Tibial artery (tissue), 4 donors: ENCODE measurements around the gene SLC44A4.
A peak's percentile ranks its signal among the peaks of the same experiment; 100 is the strongest.
"Not testable (repeated sequence)": the region's sequence is repeated elsewhere in the genome, so short reads cannot be mapped to it uniquely, and the experiment has no call there.

Experiments used
- DNase-seq, 2 donors: peaks; one replicate each; pipeline ENCODE4 v3.0.0-alpha.2; 2019
- H3K27ac ChIP-seq, 2 donors: fragments of 200-600 bp; sonication (generic) in 1 of 2; 1 replicate in 1 of 2; 2 replicates in 1 of 2; pipeline ENCODE4 v1.5.1; 2018 to 2019; ENCODE audit warnings: mild to moderate bottlenecking in 1 of 2
- H3K27me3 ChIP-seq, 2 donors: fragments of 200-600 bp; sonication (generic) in 1 of 2; one replicate each; pipeline versions ENCODE4 v1.5.1 to v1.6.0; 2016 to 2019
- H3K36me3 ChIP-seq, 3 donors: fragments of 200-600 bp; sonication (generic) in 2 of 3; one replicate each; pipeline ENCODE4 v1.5.1; 2016 to 2019; ENCODE audit warnings: mild to moderate bottlenecking in 2 of 3
- H3K4me1 ChIP-seq, 4 donors: fragments of 200-600 bp; sonication (generic) in 2 of 4; 1 replicate in 3 of 4; 2 replicates in 1 of 4; pipeline ENCODE4 v1.5.1; 2016 to 2019
- H3K4me3 ChIP-seq, 2 donors: fragments of 200-600 bp; sonication (generic) in 1 of 2; 1 replicate in 1 of 2; 2 replicates in 1 of 2; pipeline ENCODE4 v1.5.1; 2018 to 2019; ENCODE audit warnings: mild to moderate bottlenecking in 2 of 2
- H3K9me3 ChIP-seq, 3 donors: fragments of 200-600 bp; sonication (generic) in 1 of 3; one replicate each; pipeline ENCODE4 v1.5.1; 2016 to 2019
- intact Hi-C: fragments of 100-400 bp; cut with DNase I; formaldehyde crosslinking; loops from one replicate; pipeline ENCODE4 v1.15.0; 2023; ENCODE audit warnings: low total_unique reads
- TF ChIP-seq, protein P1 (sequence below), 2 experiments: fragments of 200-600 bp in 1 of 2; fragments of 450-650 bp in 1 of 2; IDR thresholded peaks; one replicate each; pipeline ENCODE4 v1.5.1; 2017 to 2019; ENCODE audit warnings: antibody characterized with exemption in 2 of 2, mild to moderate bottlenecking in 1 of 2, moderate library complexity in 1 of 2

Gene SLC44A4

GRCh38 chr6:31838968-31839367, 39.8 kb downstream of the SLC44A4 start:
- Histone ChIP-seq H3K4me3 (no peak overlapping the region), H3K9me3 (no peaks in the 10 kb centered on the region), H3K27ac (no peak overlapping the region), H3K4me1 (peaks cover 0 to 37% (median 33%) of the 10 kb centered on the region in 4 donors), H3K27me3 (no peaks in the 10 kb centered on the region), H3K36me3 (peaks cover 40 to 59% (median 48%) of the 10 kb centered on the region in 3 donors)
- no peak for DNase-seq
- TF ChIP-seq, protein P1, sequence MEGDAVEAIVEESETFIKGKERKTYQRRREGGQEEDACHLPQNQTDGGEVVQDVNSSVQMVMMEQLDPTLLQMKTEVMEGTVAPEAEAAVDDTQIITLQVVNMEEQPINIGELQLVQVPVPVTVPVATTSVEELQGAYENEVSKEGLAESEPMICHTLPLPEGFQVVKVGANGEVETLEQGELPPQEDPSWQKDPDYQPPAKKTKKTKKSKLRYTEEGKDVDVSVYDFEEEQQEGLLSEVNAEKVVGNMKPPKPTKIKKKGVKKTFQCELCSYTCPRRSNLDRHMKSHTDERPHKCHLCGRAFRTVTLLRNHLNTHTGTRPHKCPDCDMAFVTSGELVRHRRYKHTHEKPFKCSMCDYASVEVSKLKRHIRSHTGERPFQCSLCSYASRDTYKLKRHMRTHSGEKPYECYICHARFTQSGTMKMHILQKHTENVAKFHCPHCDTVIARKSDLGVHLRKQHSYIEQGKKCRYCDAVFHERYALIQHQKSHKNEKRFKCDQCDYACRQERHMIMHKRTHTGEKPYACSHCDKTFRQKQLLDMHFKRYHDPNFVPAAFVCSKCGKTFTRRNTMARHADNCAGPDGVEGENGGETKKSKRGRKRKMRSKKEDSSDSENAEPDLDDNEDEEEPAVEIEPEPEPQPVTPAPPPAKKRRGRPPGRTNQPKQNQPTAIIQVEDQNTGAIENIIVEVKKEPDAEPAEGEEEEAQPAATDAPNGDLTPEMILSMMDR (IDR thresholded peaks at IDR 0.05), result no peak
- intact Hi-C loops, result loop anchor here (5.0 to 10.0 kb wide), 2 partner anchors 114 to 172 kb away; partner anchors contain the start of genes CSNK2B, DDAH2, LY6G5B and LY6G6C

GRCh38 chr6:31838114-31838553, 40.7 kb downstream of the SLC44A4 start:
- not testable (repeated sequence) for H3K9me3 ChIP-seq, DNase-seq, H3K27me3 ChIP-seq, H3K27ac ChIP-seq, H3K4me3 ChIP-seq
- intact Hi-C loops, result loop anchor here (5.0 to 10.0 kb wide), 2 partner anchors 113 to 171 kb away; partner anchors contain the start of genes CSNK2B, DDAH2, LY6G5B and LY6G6C
- H3K36me3 ChIP-seq, result peaks cover 40 to 54% (median 48%) of the 10 kb centered on the region in 3 donors
- H3K4me1 ChIP-seq, result peaks cover 0 to 43% (median 36%) of the 10 kb centered on the region in 4 donors

GRCh38 chr6:31837369-31838113, 41.3 kb downstream of the SLC44A4 start:
- peaks cover 40 to 50% (median 48%) of the 10 kb centered on the region in 3 donors for H3K36me3 ChIP-seq
- no peaks in the 10 kb centered on the region for H3K9me3 ChIP-seq
- peaks cover 0 to 43% (median 37%) of the 10 kb centered on the region in 4 donors for H3K4me1 ChIP-seq
- DNase-seq, result no peak
- TF ChIP-seq, protein P1 (IDR thresholded peaks at IDR 0.05), result no peak
- no peaks in the 10 kb centered on the region for H3K27me3 ChIP-seq
- H3K4me3 ChIP-seq, result peak overlapping the region in 1 of 2 donors; percentile 88
- intact Hi-C loops, result loop anchor here (5.0 to 10.0 kb wide), 2 partner anchors 113 to 170 kb away; partner anchors contain the start of genes CSNK2B, DDAH2, LY6G5B and LY6G6C
- peak overlapping the region; percentile 87 to 88 for H3K27ac ChIP-seq

DNA sequence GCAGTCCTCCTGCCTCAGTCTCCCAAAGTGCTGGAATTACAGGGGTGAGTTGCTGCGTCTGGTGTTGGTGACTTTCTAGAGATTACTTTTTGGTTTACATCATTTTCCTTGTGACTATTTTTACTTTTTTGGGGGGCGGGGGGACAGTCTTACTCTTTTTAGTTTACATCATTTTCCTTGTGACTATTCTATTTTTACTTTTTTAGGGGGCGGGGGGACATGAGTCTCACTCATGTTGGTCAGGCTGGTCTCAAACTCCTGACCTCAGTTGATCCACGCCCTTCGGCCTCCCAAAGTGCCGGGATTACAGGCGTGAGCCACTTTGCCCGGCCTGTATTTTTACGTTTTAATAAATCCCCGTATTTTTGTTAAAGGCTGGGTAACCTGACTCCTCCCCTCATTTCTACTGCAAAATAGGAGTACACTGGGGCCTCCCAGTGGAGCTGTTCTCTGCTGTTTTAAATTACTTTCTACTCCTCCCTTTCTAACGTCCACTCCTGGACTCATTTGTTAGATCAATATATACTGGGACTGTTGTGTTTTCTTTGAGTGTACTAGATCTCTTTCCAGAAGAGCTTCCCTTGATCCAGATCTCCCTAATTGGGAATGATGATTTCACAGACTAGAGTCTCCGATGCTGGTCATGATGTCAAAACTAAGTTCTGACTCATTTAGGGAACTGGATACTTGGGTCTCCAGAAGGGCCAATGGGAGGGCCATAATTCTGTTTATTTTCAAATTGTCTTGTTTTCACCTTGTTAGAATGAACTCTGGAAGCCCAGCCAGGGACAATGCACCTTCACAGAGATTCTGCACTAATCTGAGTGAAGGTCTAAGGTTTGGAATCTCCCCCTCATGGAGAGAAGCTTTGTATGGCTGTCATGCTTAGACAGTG, 42.1 kb downstream of the SLC44A4 start:
- intact Hi-C loops, result loop anchor here (5.0 to 10.0 kb wide), 2 partner anchors 112 to 169 kb away; partner anchors contain the start of genes CSNK2B, DDAH2, LY6G5B and LY6G6C
- Histone ChIP-seq H3K9me3 (no peaks in the 10 kb centered on the region), H3K27ac (peak overlapping the region; percentile 87 to 88), H3K4me1 (peaks cover 0 to 45% (median 41%) of the 10 kb centered on the region in 4 donors), H3K4me3 (peak overlapping the region; percentile 70 to 88), H3K36me3 (peaks cover 40 to 49% (median 48%) of the 10 kb centered on the region in 3 donors), H3K27me3 (no peaks in the 10 kb centered on the region)
- TF ChIP-seq, protein P1 (IDR thresholded peaks at IDR 0.05), result no peak
- no peak for DNase-seq

DNA sequence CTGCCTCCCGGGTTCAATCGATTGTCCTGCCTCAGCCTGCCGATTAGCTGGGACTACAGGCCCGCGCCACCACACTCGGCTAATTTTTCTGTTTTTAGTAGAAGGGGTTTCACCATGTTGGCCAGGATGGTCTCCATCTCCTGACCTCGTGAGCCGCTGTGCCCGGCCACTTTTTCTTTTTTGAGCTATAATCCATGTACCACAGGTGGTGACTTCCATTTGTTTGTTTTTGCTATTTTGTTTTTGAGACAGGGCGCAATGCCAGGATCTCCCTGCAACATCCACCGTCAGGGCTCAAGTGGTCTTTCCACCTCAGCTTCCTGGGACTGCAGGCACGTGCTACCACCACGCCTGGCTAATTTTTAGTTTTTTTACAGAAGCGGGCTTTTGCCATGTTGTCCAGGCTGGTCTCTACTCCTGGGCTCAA, 42.7 kb downstream of the SLC44A4 start:
- TF ChIP-seq, protein P1 (IDR thresholded peaks at IDR 0.05), result no peak
- H3K4me3 ChIP-seq, result peak overlapping the region; percentile 70 to 88
- no peaks in the 10 kb centered on the region for H3K9me3 ChIP-seq
- intact Hi-C loops, result loop anchor here (5.0 to 10.0 kb wide), 2 partner anchors 111 to 169 kb away; partner anchors contain the start of genes CSNK2B, DDAH2, LY6G5B and LY6G6C
- no peaks in the 10 kb centered on the region for H3K27me3 ChIP-seq
- H3K4me1 ChIP-seq, result peaks cover 0 to 51% (median 48%) of the 10 kb centered on the region in 4 donors
- DNase-seq, result no peak
- peaks cover 40 to 42% (median 41%) of the 10 kb centered on the region in 3 donors for H3K36me3 ChIP-seq
- peak overlapping the region; percentile 87 to 88 for H3K27ac ChIP-seq
